H9 (cell line): ENCODE results near the gene NLE1. TPM values are rescaled to one million over a fixed set of nuclear protein-coding genes. Genes with fewer than 3 reads are reported as not detected.

Source experiments
- DNase-seq: peaks from one replicate; pipeline ENCODE4 v3.0.0-alpha.2; 2017
- H2AFZ ChIP-seq: one replicate; pipeline ENCODE4 v1.6.1; 2013; ENCODE audit warnings: mild to moderate bottlenecking, low read length, control low read depth, moderate library complexity
- H2AK5ac ChIP-seq: 2 replicates; pipeline ENCODE4 v1.6.1; 2013; ENCODE audit warnings: low read length, control low read depth, mixed read lengths; ENCODE audit not compliant: insufficient read length
- H2BK120ac ChIP-seq: one replicate; pipeline ENCODE4 v1.6.1; 2013; ENCODE audit warnings: low read depth, mild to moderate bottlenecking, low read length, control low read depth, inconsistent platforms; ENCODE audit not compliant: poor library complexity, severe bottlenecking
- H2BK12ac ChIP-seq: 2 replicates; pipeline ENCODE4 v1.6.1; 2013; ENCODE audit warnings: low read length, control low read depth, mixed read lengths, low read depth; ENCODE audit not compliant: insufficient read length
- H2BK15ac ChIP-seq: 2 replicates; pipeline ENCODE4 v1.6.1; 2013; ENCODE audit warnings: low read depth, low read length, control low read depth
- H2BK20ac ChIP-seq: one replicate; pipeline ENCODE4 v1.6.1; 2013; ENCODE audit warnings: low read depth, mild to moderate bottlenecking, low read length, control low read depth, inconsistent platforms; ENCODE audit not compliant: poor library complexity, severe bottlenecking
- H2BK5ac ChIP-seq: 2 replicates; pipeline ENCODE4 v1.6.1; 2013; ENCODE audit warnings: low read length, control low read depth, mixed read lengths; ENCODE audit not compliant: insufficient read length
- H3K14ac ChIP-seq: 2 replicates; pipeline ENCODE4 v1.6.1; 2013; ENCODE audit warnings: low read length, control low read depth; ENCODE audit not compliant: insufficient read depth
- H3K18ac ChIP-seq: 2 replicates; pipeline ENCODE4 v1.6.1; 2013; ENCODE audit warnings: low read depth, mild to moderate bottlenecking, mixed read lengths, low read length, control low read depth; ENCODE audit not compliant: insufficient read length
- H3K23ac ChIP-seq: 2 replicates; pipeline ENCODE4 v1.6.1; 2013; ENCODE audit warnings: low read length, control low read depth, mixed read lengths, low read depth; ENCODE audit not compliant: insufficient read length
- H3K23me2 ChIP-seq: 2 replicates; pipeline ENCODE4 v1.6.1; 2013; ENCODE audit warnings: low read depth, mild to moderate bottlenecking, mixed read lengths, low read length, control low read depth; ENCODE audit not compliant: insufficient read length, poor library complexity, severe bottlenecking
- H3K27ac ChIP-seq: 2 replicates; pipeline ENCODE4 v1.5.1; 2013; ENCODE audit warnings: low read length, control low read depth, mixed read lengths, low read depth; ENCODE audit not compliant: insufficient read length
- H3K27me3 ChIP-seq: 2 replicates; pipeline ENCODE4 v1.6.1; 2013; ENCODE audit warnings: low read length, control low read depth, inconsistent platforms; ENCODE audit not compliant: insufficient read depth
- H3K4ac ChIP-seq: 2 replicates; pipeline ENCODE4 v1.6.1; 2013; ENCODE audit warnings: low read depth, mild to moderate bottlenecking, control low read depth, inconsistent platforms, low read length, moderate library complexity
- H3K4me1 ChIP-seq: 2 replicates; pipeline ENCODE4 v1.6.1; 2013; ENCODE audit warnings: low read length, control low read depth, inconsistent platforms; ENCODE audit not compliant: insufficient read depth
- H3K4me2 ChIP-seq: 2 replicates; pipeline ENCODE4 v1.6.1; 2013; ENCODE audit warnings: low read length, control low read depth, mixed read lengths; ENCODE audit not compliant: insufficient read length, insufficient read depth
- H3K56ac ChIP-seq: 2 replicates; pipeline ENCODE4 v1.6.1; 2013; ENCODE audit warnings: low read depth, mild to moderate bottlenecking, mixed read lengths, low read length, control low read depth; ENCODE audit not compliant: insufficient read length
- H3K79me1 ChIP-seq: 2 replicates; pipeline ENCODE4 v1.6.1; 2013; ENCODE audit warnings: low read depth, mild to moderate bottlenecking, moderate library complexity, low read length, control low read depth, inconsistent platforms; ENCODE audit not compliant: insufficient read depth, poor library complexity, severe bottlenecking
- H3K79me2 ChIP-seq: 2 replicates; pipeline ENCODE4 v1.6.1; 2013; ENCODE audit warnings: low read length, control low read depth, inconsistent platforms; ENCODE audit not compliant: insufficient read depth
- H3K9ac ChIP-seq: 2 replicates; pipeline ENCODE4 v1.6.1; 2013; ENCODE audit warnings: low read length, control low read depth, mixed read lengths; ENCODE audit not compliant: insufficient read length; ENCODE audit errors: extremely low read depth
- H3K9me3 ChIP-seq: one replicate; pipeline ENCODE4 v1.6.1; 2013; ENCODE audit warnings: low read depth, low read length, inconsistent platforms; ENCODE audit not compliant: control insufficient read depth
- H3T11ph ChIP-seq: one replicate; pipeline ENCODE4 v1.6.1; 2013; ENCODE audit warnings: mild to moderate bottlenecking, low read length, control low read depth, inconsistent platforms
- H4K20me1 ChIP-seq: one replicate; pipeline ENCODE4 v1.6.1; 2013; ENCODE audit not compliant: control insufficient read depth, insufficient read length, insufficient read depth
- H4K5ac ChIP-seq: 2 replicates; pipeline ENCODE4 v1.6.1; 2013; ENCODE audit warnings: low read depth, mild to moderate bottlenecking, mixed read lengths, low read length, control low read depth; ENCODE audit not compliant: insufficient read length
- H4K8ac ChIP-seq: replicated peaks from 2 replicates; pipeline ENCODE4 v1.6.1; 2013; ENCODE audit warnings: low read length, control low read depth, mixed read lengths, low read depth; ENCODE audit not compliant: insufficient read length
- H4K91ac ChIP-seq: 2 replicates; pipeline ENCODE4 v1.6.1; 2013; ENCODE audit warnings: low read depth, mild to moderate bottlenecking, moderate library complexity, mixed read lengths, low read length, control low read depth; ENCODE audit not compliant: insufficient read length
- H3K27ac Mint-ChIP-seq, 3 experiments: 2 replicates in 2 of 3; 3 replicates in 1 of 3; pipeline ENCODE4 v1.8.0; 2020 to 2021; ENCODE audit warnings: mixed read lengths in 3 of 3, mild to moderate bottlenecking in 1 of 3, moderate library complexity in 1 of 3
- H3K27me3 Mint-ChIP-seq: 2 replicates; pipeline ENCODE4 v1.8.0; 2021; ENCODE audit warnings: low read depth, mild to moderate bottlenecking, moderate library complexity, mixed read lengths
- H3K36me3 Mint-ChIP-seq, 3 experiments: 2 replicates in 2 of 3; 3 replicates in 1 of 3; pipeline ENCODE4 v1.8.0; 2020 to 2021; ENCODE audit warnings: low read depth in 3 of 3, mixed read lengths in 3 of 3; ENCODE audit not compliant: insufficient read depth in 1 of 3
- H3K4me1 Mint-ChIP-seq, 2 experiments: 2 replicates each; pipeline ENCODE4 v1.8.0; 2020; ENCODE audit warnings: mixed read lengths in 2 of 2
- H3K4me3 Mint-ChIP-seq, 2 experiments: 2 replicates in 1 of 2; 3 replicates in 1 of 2; pipeline ENCODE4 v1.8.0; 2020 to 2021; ENCODE audit warnings: mild to moderate bottlenecking in 2 of 2, mixed read lengths in 2 of 2, moderate library complexity in 1 of 2
- H3K9me3 Mint-ChIP-seq, 2 experiments: 2 replicates in 1 of 2; 3 replicates in 1 of 2; pipeline ENCODE4 v1.8.0; 2020; ENCODE audit warnings: mild to moderate bottlenecking in 2 of 2, mixed read lengths in 2 of 2, moderate library complexity in 1 of 2
- WGBS: extraction: QIAGEN DNeasy Blood & Tissue Kit; methylation state at CpG from one replicate; pipeline ENCODE4 v1.1.7; 2013; ENCODE audit warnings: missing lambda C conversion rate, low lambda C conversion rate, mixed read lengths; ENCODE audit not compliant: insufficient read length; ENCODE audit errors: extremely low coverage; 5-methylcytosine and 5-hydroxymethylcytosine counted together
- total RNA-seq: library from RNA; stranded (reverse); gene quantifications from 2 replicates; pipeline ENCODE4 v1.2.1, GENCODE V29; 2021
- TF ChIP-seq, protein P1 (sequence below): fragments of 200-600 bp; sonication (generic); conservative IDR thresholded peaks from 3 replicates; pipeline ENCODE4 v1.8.0; 2021; ENCODE audit warnings: antibody characterized with exemption, mild to moderate bottlenecking

NLE1 gene
- total RNA-seq, 1 experiment from 2014 or later: 43.9 TPM

GRCh38 chr17:35167666-35168065 is 25.6 kb upstream of the NLE1 start:
- H2BK12ac ChIP-seq: no peak overlapping the region
- no peak overlapping the region for H3K9ac ChIP-seq
- no peak overlapping the region for H2AK5ac ChIP-seq
- H3K18ac ChIP-seq: no peak overlapping the region
- no peak overlapping the region for H2BK5ac ChIP-seq
- no peaks in the 10 kb centered on the region for H3K23me2 ChIP-seq
- H3K79me2 ChIP-seq: no peaks in the 10 kb centered on the region
- Mint-ChIP-seq H3K9me3 (no peaks in the 10 kb centered on the region), H3K4me3 (no peak overlapping the region), H3K27ac (no peak overlapping the region), H3K36me3 (no peaks in the 10 kb centered on the region), H3K27me3 (no peaks in the 10 kb centered on the region), H3K4me1 (peaks cover 3% of the 10 kb centered on the region in 2 experiments; a peak in 2 of 4 replicates)
- H2AFZ ChIP-seq: no peak overlapping the region
- no peak overlapping the region for H4K91ac ChIP-seq
- H4K20me1 ChIP-seq: no peaks in the 10 kb centered on the region
- H3K27ac ChIP-seq: no peak overlapping the region
- H4K8ac ChIP-seq: no peak overlapping the region
- no peak overlapping the region for H3K23ac ChIP-seq
- no peak overlapping the region for H2BK15ac ChIP-seq
- no peak overlapping the region for H3K4me2 ChIP-seq
- no peak overlapping the region for H3K56ac ChIP-seq
- H4K5ac ChIP-seq: no peak overlapping the region
- no peak overlapping the region for H2BK120ac ChIP-seq
- H3K14ac ChIP-seq: no peak overlapping the region
- H3K9me3 ChIP-seq: no peaks in the 10 kb centered on the region
- H3K79me1 ChIP-seq: no peaks in the 10 kb centered on the region
- H3T11ph ChIP-seq: no peak overlapping the region
- H3K4me1 ChIP-seq: no peaks in the 10 kb centered on the region
- TF ChIP-seq, protein P1, sequence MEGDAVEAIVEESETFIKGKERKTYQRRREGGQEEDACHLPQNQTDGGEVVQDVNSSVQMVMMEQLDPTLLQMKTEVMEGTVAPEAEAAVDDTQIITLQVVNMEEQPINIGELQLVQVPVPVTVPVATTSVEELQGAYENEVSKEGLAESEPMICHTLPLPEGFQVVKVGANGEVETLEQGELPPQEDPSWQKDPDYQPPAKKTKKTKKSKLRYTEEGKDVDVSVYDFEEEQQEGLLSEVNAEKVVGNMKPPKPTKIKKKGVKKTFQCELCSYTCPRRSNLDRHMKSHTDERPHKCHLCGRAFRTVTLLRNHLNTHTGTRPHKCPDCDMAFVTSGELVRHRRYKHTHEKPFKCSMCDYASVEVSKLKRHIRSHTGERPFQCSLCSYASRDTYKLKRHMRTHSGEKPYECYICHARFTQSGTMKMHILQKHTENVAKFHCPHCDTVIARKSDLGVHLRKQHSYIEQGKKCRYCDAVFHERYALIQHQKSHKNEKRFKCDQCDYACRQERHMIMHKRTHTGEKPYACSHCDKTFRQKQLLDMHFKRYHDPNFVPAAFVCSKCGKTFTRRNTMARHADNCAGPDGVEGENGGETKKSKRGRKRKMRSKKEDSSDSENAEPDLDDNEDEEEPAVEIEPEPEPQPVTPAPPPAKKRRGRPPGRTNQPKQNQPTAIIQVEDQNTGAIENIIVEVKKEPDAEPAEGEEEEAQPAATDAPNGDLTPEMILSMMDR: no peak
- WGBS: no CpG with 5 or more reads among the region's 1 CpG
- no peaks in the 10 kb centered on the region for H3K27me3 ChIP-seq
- no peak for DNase-seq
- no peak overlapping the region for H3K4ac ChIP-seq
- H2BK20ac ChIP-seq: no peak overlapping the region
